ENCODE results near the gene GRK1. TPM values are rescaled to one million over a fixed set of nuclear protein-coding genes. Genes with fewer than 3 reads are reported as not detected.
A peak's percentile ranks its signal among the peaks of the same experiment; 100 is the strongest.

The GRK1 gene
- total RNA-seq, 1 donor from 2014 or later: 0.06 TPM

DNA sequence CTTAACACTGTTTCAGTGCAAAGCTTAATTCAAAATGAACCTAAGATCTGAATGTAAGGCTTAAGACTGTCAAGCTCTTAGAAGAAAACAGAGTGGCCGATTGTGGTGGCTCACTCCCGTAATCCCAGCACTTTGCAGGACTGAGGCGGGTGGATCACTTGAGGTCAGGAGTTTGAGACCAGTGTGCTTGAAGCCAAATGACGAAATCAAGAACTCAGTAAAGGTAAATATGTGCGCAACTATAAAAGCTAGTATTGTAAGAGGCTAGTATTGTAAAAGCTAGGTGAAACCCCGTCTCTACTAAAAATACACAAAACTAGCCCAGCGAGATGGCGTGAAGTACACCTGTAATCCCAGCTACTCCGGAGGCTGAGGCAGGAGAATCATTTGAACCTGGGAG is 21.7 kb upstream of the GRK1 start:
- H3K4me3 ChIP-seq (ENCODE audit: low read depth, low read length): no peak overlapping the region
- DNase-seq (ENCODE audit: low read depth): no peak
- TF ChIP-seq, protein P1, sequence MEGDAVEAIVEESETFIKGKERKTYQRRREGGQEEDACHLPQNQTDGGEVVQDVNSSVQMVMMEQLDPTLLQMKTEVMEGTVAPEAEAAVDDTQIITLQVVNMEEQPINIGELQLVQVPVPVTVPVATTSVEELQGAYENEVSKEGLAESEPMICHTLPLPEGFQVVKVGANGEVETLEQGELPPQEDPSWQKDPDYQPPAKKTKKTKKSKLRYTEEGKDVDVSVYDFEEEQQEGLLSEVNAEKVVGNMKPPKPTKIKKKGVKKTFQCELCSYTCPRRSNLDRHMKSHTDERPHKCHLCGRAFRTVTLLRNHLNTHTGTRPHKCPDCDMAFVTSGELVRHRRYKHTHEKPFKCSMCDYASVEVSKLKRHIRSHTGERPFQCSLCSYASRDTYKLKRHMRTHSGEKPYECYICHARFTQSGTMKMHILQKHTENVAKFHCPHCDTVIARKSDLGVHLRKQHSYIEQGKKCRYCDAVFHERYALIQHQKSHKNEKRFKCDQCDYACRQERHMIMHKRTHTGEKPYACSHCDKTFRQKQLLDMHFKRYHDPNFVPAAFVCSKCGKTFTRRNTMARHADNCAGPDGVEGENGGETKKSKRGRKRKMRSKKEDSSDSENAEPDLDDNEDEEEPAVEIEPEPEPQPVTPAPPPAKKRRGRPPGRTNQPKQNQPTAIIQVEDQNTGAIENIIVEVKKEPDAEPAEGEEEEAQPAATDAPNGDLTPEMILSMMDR (conservative IDR thresholded peaks at IDR 0.05; ENCODE audit: low read depth, low read length): no peak

DNA sequence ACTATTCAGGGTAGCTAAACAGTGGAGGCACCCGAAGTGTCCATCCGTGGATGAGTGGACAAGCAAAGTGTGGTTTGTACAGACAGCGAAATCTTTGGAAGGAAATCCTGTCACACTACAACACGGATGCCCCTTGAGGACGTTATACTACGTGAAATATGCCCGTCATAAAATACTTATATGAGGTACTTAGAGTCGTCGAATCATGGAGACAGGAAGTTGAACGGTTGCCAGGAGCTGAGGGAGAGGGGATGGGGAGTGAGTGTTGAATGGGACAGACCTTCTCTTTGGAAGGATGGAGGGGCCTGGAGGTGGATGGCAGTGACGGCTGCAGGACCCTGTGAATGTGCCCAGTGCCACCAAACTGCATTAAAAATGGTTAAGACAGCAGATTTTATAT is 20.6 kb upstream of the GRK1 start:
- no peak overlapping the region for H3K4me3 ChIP-seq (ENCODE audit: low read depth, low read length)
- TF ChIP-seq, protein P1 (conservative IDR thresholded peaks at IDR 0.05; ENCODE audit: low read depth, low read length): no peak
- no peak for DNase-seq (ENCODE audit: low read depth)

DNA sequence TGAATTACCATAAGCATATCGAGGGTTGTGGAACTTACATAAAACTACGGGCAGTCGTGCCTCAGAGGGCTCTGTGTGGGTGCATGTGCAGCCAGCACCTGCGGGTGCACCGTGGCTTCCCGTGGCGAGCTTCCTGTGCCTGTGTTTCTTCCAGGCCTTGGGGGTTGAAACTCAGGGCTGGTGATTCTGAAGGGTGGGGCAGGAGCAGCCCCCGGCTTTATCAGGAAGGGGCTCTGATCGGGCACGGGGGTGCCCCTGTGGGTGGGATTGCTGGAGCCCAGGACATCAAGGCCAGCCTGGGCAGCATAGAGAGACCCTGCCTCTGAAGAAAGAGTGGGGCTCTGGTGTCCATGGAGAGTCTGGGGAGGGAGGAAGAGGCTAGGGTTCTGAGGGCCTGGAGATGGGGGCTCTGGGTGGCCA is 20.1 kb upstream of the GRK1 start:
- DNase-seq (ENCODE audit: low read depth): no peak
- no peak overlapping the region for H3K4me3 ChIP-seq (ENCODE audit: low read depth, low read length)
- TF ChIP-seq, protein P1 (conservative IDR thresholded peaks at IDR 0.05; ENCODE audit: low read depth, low read length): no peak

DNA sequence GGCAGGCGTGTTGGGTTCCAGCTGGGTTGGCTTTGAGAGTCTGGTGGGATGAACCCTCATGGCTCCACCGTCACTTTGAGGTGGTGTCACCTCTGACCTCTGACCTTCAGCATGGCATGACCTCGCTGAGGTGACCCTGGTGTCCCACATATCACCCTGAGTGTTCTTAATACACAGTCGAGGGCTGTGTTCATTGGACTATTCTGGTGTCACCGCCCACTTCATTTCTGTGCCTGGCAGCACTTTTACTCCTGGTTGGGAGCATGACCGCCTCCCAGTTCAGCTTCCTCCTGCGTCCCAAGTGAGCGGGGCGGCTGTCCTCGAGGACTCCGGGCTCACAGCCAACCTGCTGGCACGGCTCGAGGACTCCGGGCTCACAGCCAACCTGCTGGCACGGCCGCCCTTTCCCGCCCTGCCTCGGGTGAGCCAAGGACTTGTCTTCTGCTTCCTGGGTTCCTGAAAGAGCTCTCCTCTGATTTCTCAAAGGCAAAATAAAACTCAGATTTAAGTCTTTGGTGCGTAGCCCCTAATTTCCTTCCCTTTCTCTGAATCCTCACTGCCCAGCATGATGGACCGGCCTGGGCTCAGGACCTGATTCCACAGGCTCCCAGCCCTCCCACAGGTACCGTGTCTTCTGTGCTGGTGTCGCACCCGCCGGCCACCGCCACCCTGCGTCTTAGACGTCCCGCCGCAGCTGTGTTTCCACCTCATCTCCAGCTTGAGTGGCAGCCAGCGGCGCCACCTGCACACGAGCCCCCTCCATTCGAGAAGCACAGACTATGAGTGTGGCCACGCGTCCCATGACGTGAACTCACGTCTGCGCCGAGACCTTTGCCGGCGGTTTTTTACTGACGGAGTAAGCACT is 19.4 kb upstream of the GRK1 start:
- peak; percentile 35 for DNase-seq (ENCODE audit: low read depth)
- H3K4me3 ChIP-seq (ENCODE audit: low read depth, low read length): no peak overlapping the region
- TF ChIP-seq, protein P1 (conservative IDR thresholded peaks at IDR 0.05; ENCODE audit: low read depth, low read length): no peak

DNA sequence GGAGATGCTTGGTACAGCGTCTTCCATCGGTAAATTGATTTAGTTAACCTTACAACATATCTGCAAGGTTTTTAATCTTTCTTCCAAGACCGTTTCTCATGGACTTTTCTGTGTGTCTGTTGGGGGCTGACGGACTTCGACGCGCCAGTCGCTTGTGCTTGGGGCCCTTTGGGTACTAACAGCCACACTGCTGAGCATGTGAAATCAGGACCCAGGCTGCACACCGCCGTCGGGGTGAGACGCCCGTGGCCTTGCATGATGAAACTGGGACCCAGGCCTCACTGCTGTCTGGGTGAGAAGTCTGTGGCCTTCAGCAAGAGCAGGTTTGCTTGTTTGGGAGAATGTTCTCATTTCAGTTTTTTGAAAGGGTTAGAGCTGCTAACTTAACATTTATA is 18.8 kb upstream of the GRK1 start:
- TF ChIP-seq, protein P1 (conservative IDR thresholded peaks at IDR 0.05; ENCODE audit: low read depth, low read length): no peak
- no peak for DNase-seq (ENCODE audit: low read depth)
- no peak overlapping the region for H3K4me3 ChIP-seq (ENCODE audit: low read depth, low read length)

DNA sequence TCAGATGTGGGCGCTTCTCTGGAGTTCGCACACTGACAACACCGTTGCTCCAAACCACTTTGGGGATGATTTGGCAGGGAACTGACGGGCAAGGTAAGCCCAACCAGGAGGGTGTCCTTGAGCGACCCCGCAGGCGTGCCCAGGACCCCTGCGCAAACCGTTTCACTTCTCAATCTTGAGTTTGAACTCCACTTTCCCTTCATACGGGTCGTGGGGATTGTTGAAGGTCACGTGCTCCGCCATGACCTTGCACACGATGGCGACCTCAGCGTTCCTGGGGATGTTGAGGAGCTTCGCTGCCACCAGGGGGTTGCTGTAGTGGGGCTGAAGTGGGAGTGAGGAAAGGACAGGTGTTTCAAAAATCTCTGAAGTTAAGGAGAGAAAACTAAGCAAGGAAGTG is 17.8 kb upstream of the GRK1 start:
- DNase-seq (ENCODE audit: low read depth): no peak
- TF ChIP-seq, protein P1 (conservative IDR thresholded peaks at IDR 0.05; ENCODE audit: low read depth, low read length): no peak
- no peak overlapping the region for H3K4me3 ChIP-seq (ENCODE audit: low read depth, low read length)

DNA sequence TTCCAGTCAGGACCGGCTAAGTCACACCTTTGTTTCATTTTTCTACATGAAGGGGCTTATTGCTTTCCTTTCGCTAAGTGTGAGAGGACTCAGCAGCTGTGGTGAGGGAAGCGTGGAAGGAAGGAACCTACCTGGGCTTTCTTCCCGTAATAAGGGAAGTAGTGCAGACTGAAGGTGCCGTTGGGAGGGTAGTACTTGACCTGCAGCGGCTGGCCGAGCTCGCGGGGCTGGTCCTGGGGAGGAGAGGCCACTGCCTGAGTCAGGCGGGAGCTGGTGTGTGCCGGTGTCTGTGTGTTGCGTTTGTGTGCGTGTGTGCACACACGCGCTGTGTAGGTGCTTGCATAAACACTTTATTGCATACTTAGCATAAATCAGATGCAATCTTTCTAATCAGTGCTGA is 16.7 kb upstream of the GRK1 start:
- TF ChIP-seq, protein P1 (conservative IDR thresholded peaks at IDR 0.05; ENCODE audit: low read depth, low read length): no peak

More for the DNA sequence above, 16.7 kb upstream of the GRK1 start:
- no peak for DNase-seq (ENCODE audit: low read depth)
- H3K4me3 ChIP-seq (ENCODE audit: low read depth, low read length): no peak overlapping the region
